M059J (cell line): ENCODE measurements around the gene INSR. TPM values are rescaled to one million over a fixed set of nuclear protein-coding genes. Genes with fewer than 3 reads are reported as not detected.

Experiments
- DNase-seq: peaks from one replicate; pipeline ENCODE4 v3.0.0-alpha.2; 2012; ENCODE audit warnings: low read depth
- total RNA-seq: library from RNA; depleted of rRNA; stranded (reverse); fragments of >200 nt; shearing (Covaris generic); gene quantifications from 2 replicates; pipeline ENCODE4 v1.2.3, GENCODE V29; 2014

Gene INSR
- total RNA-seq, 1 experiment from 2014 or later: 1.6 TPM

GRCh38 chr19:7140137-7140536 is 154.1 kb downstream of the INSR start:
- DNase-seq: no peak

DNA sequence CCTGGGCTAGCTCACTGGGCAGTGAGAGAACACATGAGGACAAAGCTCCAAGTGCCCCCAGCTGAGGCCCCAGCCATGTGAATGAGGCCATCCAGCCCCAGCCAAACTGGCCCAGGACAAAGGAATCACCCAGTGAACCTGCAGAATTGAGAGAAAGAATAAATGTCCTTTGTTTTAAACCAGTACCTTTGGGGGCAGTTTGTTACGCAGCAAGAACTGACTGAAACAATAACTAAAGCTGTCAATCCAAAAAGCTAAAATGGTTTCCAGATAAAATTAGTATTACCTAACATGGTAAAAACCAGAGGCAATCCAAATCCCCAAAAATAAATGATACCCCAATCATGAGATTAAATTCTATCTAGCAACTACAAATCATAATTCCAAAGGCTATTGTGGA is 155.1 kb downstream of the INSR start:
- DNase-seq: no peak

DNA sequence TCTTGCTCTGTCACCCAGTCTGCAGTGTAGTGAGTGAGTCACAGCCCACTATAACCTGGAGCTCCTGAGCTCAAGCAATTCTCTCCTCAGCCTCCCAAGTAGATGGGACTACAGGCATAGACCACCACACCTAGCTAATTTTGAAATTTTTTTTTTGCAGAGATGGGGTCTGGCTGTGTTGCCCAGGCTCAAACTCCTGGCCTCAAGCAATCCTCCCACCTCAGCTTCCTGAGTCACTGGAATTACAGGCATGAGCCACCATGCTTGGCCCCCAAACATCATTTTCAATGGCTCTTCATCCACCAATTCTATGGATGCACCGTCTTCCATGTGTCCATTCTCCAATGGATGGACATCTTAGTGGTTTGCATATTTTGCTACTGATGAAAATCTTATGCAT is 155.8 kb downstream of the INSR start:
- DNase-seq: no peak

GRCh38 chr19:7137120-7137519 is 157.1 kb downstream of the INSR start:
- no peak for DNase-seq

GRCh38 chr19:7132054-7132453 is 162.2 kb downstream of the INSR start:
- DNase-seq: no peak

GRCh38 chr19:7130043-7130442 is 164.2 kb downstream of the INSR start:
- DNase-seq: no peak

DNA sequence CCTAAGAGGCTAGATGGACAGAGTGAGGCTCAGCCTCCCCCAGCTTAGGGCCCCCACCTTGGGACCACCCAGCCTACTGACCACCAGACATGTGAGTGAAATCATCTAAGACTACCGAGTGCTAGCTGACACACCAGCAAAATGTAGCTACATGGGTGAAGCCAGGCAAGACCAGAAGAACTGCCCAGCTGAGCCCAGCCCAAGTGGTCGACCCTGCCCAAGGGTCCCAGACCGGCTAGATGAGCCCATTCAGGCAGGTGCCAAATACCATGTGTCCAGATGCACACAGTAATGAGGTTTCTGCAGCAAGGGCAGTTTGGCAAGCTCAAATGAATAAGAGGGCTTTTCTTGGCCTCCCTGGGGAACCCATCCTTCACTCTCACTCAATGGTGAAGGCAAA is 168.1 kb downstream of the INSR start:
- no peak for DNase-seq

- DNase-seq: no peak
Measured at GRCh38 chr19:7125221-7125620, 169.0 kb downstream of the INSR start.

DNA sequence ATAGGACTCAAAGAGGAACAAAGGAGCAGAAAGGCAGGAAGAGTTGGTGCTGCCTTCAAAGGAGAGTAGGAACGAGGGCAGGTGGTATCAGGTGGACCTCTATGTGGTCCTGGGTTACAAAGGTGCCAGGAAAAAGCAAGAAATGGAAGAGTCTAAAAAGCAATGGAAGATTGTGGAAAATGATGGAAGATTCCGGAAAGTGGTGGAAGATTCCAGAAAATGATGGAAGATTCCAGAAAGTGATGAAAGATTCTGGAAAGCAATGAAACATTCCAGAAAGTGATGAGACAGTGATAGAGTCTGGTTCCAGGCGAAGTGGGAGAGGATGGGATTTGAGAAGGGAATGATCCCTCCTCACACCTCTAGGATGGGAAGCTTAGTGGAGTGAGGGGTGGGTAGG is 169.4 kb downstream of the INSR start:
- no peak for DNase-seq

- no peak for DNase-seq
Measured at GRCh38 chr19:7122701-7123100, 171.5 kb downstream of the INSR start.

GRCh38 chr19:7120499-7120898 is 173.7 kb downstream of the INSR start:
- DNase-seq: no peak

- no peak for DNase-seq
Measured at GRCh38 chr19:7119582-7119981, 174.6 kb downstream of the INSR start.

GRCh38 chr19:7117248-7117647 is 177.0 kb downstream of the INSR start:
- DNase-seq: no peak

GRCh38 chr19:7115721-7116120 is 178.5 kb downstream of the INSR start:
- no peak for DNase-seq

DNA sequence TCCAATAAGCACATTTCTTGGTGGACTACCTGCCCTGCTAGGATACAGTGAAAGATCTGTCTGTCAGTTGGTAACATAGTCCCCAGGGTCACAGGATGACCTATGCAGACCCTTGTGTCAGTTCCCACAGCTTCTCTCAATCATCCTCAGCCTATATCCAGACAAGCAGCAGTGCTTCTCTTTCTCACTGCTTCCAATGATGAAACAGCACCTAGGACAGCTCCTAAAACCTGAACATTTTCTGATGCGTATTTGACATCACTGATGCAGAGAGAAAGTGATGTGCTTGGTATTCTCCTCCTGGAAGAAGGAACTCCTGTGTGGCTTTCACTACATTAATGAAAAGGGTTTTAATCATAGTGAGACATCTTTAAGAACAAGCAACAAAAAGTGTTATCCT is 181.0 kb downstream of the INSR start:
- DNase-seq: no peak

DNA sequence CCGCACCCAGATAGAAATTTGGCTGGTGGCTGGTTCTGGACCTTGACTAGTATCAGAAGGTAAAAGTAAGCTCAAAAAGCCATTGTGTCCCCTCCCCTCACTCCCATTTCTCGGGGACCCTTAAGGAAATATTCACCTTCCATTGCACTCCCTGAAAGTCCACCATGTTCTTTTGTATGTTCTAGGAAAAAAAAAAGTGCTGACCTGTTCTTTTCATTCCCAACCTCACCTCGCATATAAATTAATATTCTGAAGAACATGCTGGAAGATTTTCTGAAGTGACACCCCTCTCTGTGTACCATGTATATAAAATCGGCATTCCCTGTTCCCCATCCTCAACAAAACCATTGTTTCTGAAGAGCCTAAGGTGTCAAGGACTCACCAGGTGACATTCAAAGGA is 181.5 kb downstream of the INSR start:
- DNase-seq: no peak

- no peak for DNase-seq
Measured at GRCh38 chr19:7109678-7110289, 184.4 kb downstream of the INSR start.

DNA sequence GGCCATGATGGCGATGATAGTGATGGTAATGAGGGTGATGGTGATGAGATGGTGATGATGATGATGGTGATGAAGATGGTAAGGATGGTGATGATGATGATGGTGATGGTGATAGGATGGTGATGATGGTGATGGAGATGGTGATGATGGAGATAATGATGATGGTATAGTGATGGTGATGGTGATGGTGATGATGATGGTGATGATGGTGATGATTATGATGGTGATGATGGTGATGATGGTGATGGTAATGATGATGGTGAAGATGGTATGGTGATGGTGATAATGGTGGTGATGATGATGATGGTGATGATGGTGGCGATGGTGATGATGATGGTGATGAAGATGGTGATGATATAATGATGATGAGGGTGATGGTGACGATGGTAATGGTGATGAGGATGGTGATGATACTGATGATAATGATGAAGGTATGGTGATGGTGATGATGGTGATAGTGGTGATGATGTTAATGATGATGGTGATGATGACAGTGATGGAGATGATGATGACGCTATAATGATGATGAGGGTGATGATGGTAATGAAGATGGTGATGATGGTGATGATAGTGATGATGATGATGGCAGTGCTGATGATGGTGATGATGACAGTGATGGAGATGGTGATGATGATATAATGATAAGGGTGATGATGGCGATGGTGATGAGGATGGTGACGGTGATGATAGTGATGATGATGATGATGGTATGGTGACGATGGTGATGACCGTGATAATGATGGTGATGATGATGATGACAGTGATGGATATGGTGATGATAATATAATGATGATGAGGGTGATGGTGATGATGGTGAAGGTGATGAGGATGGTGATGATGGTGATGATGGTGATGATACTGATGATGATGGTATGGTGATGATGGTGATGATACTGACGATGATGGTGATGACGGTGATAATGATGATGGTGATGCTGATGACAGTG is 187.2 kb downstream of the INSR start:
- DNase-seq: no peak

DNA sequence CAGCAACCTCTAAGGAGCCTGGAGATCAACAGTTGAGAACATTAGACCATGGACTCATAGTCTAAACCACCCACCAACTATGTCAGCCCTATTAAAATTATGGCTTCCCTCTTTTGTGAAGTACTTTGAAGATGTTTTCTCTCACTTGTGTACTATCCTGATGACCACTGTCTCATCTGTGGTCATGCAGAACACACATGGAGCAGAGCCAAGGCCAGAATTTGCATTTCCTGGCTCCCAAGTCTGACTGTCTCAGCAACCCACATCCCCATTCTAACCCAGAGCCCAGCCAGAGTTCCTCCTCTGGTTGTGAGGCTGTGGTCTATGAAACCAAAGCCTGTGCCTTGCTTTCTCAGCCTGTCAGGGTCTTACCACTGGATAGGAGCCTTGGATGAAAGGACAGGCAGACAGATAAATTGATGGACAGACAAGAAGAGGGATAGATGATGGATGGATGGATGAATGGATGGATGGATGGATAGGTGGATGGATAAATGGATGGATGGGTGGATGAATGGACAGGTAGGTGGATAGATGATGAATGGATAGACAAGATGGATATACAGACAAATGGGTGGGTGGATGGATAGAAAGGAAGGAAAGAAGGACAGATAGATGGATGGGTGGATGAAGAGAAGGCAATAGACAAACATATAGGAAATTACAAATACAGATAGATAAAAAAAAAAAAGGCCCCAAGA is 189.3 kb downstream of the INSR start:
- no peak for DNase-seq

- no peak for DNase-seq
Measured at GRCh38 chr19:7101498-7102253, 192.5 kb downstream of the INSR start.

GRCh38 chr19:7099597-7099921 is 194.7 kb downstream of the INSR start:
- DNase-seq: no peak
